Ovary (tissue), 3 donors: Measurements from ENCODE around the gene CDK6.

ENCODE experiments used
- CTCF ChIP-seq, 3 donors: fragments of 450-650 bp in 2 of 3; fragments of 200-600 bp in 1 of 3; IDR thresholded peaks; one replicate each; pipeline versions ENCODE4 v1.5.1 to v1.8.0; 2016 to 2022; ENCODE audit warnings: antibody characterized with exemption in 3 of 3, mild to moderate bottlenecking in 1 of 3
- POLR2A ChIP-seq: fragments of 450-650 bp; IDR thresholded peaks from one replicate; pipeline ENCODE4 v1.6.1; 2017; ENCODE audit warnings: antibody characterized with exemption, mild to moderate bottlenecking, moderate library complexity
- donor health status: DM: no; HTN: no; CAD: no.

GRCh38 chr7:92623544-92623943 lies 212.8 kb downstream of the CDK6 start:
- TF ChIP-seq POLR2A (no peak), CTCF (IDR thresholded peaks at IDR 0.05) (no peak)
